ENCODE results near the gene ANKRD9. TPM values are rescaled to one million over a fixed set of nuclear protein-coding genes. Genes with fewer than 3 reads are reported as not detected.
"Not testable (repeated sequence)": the region's sequence is repeated elsewhere in the genome, so short reads cannot be mapped to it uniquely, and the experiment has no call there.

The ANKRD9 gene
- total RNA-seq, 1 donor from 2014 or later: 11.1 TPM

GRCh38 chr14:102538602-102539543 lies 29.3 kb upstream of the ANKRD9 start:
- DNase-seq (ENCODE audit: low spot score): no peak

- DNase-seq (ENCODE audit: low spot score): no peak
Measured at GRCh38 chr14:102537981-102538601, 28.5 kb upstream of the ANKRD9 start.

- no peak for DNase-seq (ENCODE audit: low spot score)
Measured at GRCh38 chr14:102532204-102532658, 22.7 kb upstream of the ANKRD9 start.

- DNase-seq (ENCODE audit: low spot score): no peak
Measured at GRCh38 chr14:102530828-102531478, 21.4 kb upstream of the ANKRD9 start.

GRCh38 chr14:102528431-102529170 lies 19.0 kb upstream of the ANKRD9 start:
- no peak for DNase-seq (ENCODE audit: low spot score)

- no peak for DNase-seq (ENCODE audit: low spot score)
Measured at GRCh38 chr14:102525929-102526497, 16.4 kb upstream of the ANKRD9 start.

GRCh38 chr14:102525219-102525928 lies 15.8 kb upstream of the ANKRD9 start:
- peak; percentile 69 for DNase-seq (ENCODE audit: low spot score)

GRCh38 chr14:102524451-102525218 lies 15.1 kb upstream of the ANKRD9 start:
- DNase-seq (ENCODE audit: low spot score): peak; percentile 100

GRCh38 chr14:102523569-102524450 lies 14.2 kb upstream of the ANKRD9 start:
- DNase-seq (ENCODE audit: low spot score): no peak

GRCh38 chr14:102523200-102523568 lies 13.6 kb upstream of the ANKRD9 start:
- no peak for DNase-seq (ENCODE audit: low spot score)

GRCh38 chr14:102519709-102520108 lies 10.1 kb upstream of the ANKRD9 start:
- DNase-seq (ENCODE audit: low spot score): not testable (repeated sequence)

GRCh38 chr14:102518063-102518648 lies 8.6 kb upstream of the ANKRD9 start:
- DNase-seq (ENCODE audit: low spot score): no peak

- DNase-seq (ENCODE audit: low spot score): no peak
Measured at GRCh38 chr14:102517392-102518062, 8.0 kb upstream of the ANKRD9 start.

GRCh38 chr14:102516531-102517391 lies 7.2 kb upstream of the ANKRD9 start:
- peak; percentile 42 for DNase-seq (ENCODE audit: low spot score)

GRCh38 chr14:102514987-102515733 lies 5.6 kb upstream of the ANKRD9 start:
- no peak for DNase-seq (ENCODE audit: low spot score)

All from umbilical cord (tissue), 2 donors.